Activated T-cell treated with anti-CD3 and anti-CD28 coated beads for 4 hours (primary cell): ENCODE measurements around the gene MARCHF2.
"Not testable (repeated sequence)": the region's sequence is repeated elsewhere in the genome, so short reads cannot be mapped to it uniquely, and the experiment has no call there.

ENCODE experiments used
- DNase-seq: peaks from one replicate; pipeline ENCODE4 v3.0.0-alpha.2; 2020

The MARCHF2 gene, protein sequence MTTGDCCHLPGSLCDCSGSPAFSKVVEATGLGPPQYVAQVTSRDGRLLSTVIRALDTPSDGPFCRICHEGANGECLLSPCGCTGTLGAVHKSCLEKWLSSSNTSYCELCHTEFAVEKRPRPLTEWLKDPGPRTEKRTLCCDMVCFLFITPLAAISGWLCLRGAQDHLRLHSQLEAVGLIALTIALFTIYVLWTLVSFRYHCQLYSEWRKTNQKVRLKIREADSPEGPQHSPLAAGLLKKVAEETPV

GRCh38 chr19:8412783-8413628 is at the start of gene MARCHF2:
TSS of gene MARCHF2 (plus strand) at chr19:8413305. CDS start at chr19:8421841, 8,536 bp downstream.
- DNase-seq = peak; percentile 95

DNA sequence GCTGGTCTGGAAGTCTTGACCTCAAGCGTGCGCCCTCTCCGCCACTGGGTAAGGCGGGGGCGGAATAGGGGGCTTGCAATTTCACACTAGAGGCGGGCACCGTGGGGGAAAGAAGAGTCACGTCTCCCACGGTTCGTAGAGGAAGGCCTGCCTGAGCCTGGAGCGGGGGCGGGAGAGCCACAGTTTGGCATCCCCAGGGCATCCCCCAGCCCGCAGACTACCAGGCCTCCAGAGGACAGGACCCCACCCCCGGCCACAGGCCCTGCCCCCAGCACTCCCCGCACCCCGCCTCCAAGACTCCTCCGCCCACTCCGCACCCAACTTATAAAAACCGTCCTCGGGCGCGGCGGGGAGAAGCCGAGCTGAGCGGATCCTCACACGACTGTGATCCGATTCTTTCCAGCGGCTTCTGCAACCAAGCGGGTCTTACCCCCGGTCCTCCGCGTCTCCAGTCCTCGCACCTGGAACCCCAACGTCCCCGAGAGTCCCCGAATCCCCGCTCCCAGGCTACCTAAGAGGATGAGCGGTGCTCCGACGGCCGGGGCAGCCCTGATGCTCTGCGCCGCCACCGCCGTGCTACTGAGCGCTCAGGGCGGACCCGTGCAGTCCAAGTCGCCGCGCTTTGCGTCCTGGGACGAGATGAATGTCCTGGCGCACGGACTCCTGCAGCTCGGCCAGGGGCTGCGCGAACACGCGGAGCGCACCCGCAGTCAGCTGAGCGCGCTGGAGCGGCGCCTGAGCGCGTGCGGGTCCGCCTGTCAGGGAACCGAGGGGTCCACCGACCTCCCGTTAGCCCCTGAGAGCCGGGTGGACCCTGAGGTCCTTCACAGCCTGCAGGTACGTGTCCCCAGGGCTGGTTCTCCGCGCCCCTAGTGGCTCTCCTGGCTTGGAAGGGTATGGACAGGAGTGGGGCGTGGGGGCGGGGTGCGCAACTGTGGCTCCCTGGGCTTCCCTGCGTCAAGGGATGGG is 49.0 kb upstream of the MARCHF2 start, which contains the start of gene ANGPTL4:
ANGPTL4 (plus strand) TSS at position 353 of the 969 bp plus-strand sequence; CDS start at position 520, 167 bp downstream.
- DNase-seq = peak; percentile 55

GRCh38 chr19:8366121-8366581 is 47.0 kb upstream of the MARCHF2 start:
- DNase-seq = no peak

DNA sequence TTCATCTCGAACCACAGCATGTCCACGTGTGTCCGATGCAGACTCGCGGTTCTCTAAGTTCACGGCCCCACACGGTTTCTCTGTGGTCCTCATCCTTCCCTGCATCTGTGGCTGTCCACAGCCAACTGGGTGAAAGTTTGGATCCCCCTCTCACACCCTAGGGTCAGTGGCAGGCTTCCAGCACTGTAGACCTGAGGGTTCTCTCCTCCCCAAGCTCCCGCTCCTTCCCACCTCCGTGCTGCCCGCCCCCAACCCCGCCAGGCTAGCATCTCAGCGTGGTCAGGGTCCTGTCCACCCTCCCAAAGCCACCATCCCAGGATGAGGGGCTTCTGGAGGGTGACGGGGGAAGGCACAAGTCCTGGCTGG is 46.2 kb upstream of the MARCHF2 start:
- DNase-seq = no peak

GRCh38 chr19:8367327-8368001 is 45.6 kb upstream of the MARCHF2 start:
- DNase-seq = no peak

- no peak for DNase-seq
Observed at GRCh38 chr19:8370176-8371010, 42.7 kb upstream of the MARCHF2 start.

- DNase-seq = no peak
Observed at GRCh38 chr19:8371011-8371804, 41.9 kb upstream of the MARCHF2 start.

GRCh38 chr19:8373867-8374813 is 39.0 kb upstream of the MARCHF2 start:
- no peak for DNase-seq

GRCh38 chr19:8375766-8376165 is 37.3 kb upstream of the MARCHF2 start:
- DNase-seq = not testable (repeated sequence)

DNA sequence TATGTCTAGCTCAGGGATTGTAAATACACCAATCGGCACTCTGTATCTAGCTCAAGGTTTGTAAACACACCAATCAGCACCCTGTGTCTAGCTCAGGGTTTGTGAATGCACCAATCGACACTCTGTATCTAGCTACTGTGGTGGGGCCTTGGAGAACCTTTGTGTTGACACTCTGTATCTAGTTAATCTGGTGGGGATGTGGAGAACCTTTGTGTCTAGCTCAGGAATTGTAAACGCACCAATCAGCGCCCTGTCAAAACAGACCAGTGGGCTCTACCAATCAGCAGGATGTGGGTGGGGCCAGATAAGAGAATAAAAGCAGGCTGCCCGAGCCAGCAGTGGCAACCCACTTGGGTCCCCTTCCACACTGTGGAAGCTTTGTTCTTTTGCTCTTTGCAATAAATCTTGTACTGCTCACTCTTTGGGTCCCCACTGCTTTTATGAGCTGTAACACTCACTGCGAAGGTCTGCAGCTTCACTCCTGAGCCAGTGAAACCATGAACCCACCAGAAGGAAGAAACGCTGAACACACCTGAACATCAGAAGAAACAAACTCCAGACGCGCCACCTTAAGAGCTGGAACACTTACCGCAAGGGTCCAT is 36.6 kb upstream of the MARCHF2 start:
- not testable (repeated sequence) for DNase-seq

DNA sequence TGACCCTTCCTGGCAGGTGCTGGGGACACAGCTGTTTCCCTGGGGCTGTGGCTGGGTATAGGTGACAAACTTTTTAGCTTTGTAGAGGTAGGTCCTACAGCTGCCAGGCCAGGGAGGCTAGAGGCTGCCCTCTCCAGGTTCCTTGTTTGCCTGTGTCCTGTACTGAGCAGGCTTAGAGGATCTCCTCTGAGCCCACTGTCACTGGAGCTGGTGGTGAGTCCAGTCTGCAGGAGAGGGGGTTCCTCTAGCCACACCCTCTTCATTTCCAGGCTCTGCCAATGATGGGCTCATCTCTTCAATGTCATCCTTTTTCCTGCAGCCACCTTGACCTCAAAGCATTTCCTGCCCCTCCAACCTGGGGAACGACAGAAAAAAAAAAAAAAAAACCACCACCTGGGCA is 35.5 kb upstream of the MARCHF2 start:
- no peak for DNase-seq

- DNase-seq = not testable (repeated sequence)
Observed at GRCh38 chr19:8379156-8379891, 33.8 kb upstream of the MARCHF2 start.

DNA sequence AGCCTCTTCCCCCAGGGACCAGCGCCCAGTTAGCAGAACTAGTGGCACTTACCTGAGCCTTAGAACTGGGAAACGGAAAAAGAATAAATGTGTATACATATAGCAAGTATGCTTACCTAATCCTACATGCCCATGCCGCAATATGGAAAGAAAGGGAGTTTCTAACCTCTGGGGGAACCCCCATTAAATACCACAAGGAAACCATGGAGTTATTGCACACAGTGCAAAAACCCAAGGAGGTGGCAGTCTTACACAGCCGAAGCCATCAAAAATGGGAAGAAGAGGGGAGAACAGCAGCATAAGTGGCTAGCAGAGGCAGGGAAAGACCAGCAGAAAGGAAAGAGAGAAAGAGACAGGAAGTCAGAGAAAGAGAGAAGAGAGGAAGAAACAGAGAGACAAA is 28.5 kb upstream of the MARCHF2 start:
- DNase-seq = not testable (repeated sequence)

DNA sequence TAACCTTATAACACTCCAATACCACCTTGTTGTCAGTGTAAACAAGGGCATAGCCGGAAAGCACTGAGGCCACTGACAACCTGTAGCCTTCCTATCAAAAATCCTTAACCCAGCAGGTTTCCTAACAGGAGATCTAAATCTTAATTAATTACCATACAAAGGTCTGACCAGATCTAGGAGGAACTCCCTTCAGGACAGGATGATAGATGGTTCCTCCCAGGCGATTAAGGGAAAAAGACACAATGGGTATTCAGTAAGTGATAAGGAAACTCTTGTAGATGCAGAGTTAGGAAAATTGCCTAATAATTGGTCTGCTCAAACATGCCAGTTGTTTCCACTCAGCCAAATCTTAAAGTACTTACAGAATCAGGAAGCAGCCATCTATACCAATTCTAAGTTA is 28.0 kb upstream of the MARCHF2 start:
- DNase-seq = not testable (repeated sequence)

DNA sequence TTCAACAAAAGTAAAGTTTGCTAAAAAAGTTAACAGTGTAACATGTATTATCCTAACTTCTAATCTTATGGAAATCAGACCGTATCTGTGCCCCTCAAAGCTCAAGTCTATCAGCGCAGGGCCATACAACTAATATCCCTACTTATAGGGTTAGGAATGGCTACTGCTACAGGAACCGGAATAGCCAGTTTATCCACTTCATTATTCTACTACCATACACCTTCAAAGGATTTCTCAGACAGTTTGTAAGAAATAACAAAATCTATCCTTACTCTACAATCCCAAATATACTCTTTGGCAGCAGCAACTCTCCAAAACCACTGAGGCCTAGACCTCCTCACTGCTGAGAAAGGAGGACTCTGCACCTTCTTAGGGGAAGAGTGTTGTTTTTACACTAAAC is 27.5 kb upstream of the MARCHF2 start:
- DNase-seq = not testable (repeated sequence)

DNA sequence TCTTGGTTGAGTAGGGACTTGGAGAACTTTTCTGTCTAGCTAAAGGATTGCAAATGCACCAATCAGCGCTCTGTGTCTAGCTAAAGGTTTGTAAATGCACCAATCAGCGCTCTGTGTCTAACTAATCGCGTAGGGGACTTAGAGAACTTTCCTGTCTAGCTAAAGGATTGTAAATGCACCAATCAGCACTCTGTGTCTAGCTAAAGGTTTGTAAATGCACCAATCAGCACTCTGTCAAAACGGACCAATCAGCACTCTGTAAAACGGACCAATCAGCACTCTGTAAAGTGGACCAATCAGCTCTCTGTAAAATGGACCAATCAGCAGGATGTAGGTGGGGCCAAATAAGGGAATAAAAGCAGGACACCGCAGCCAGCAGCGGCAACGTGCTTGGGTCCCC is 26.7 kb upstream of the MARCHF2 start:
- DNase-seq = not testable (repeated sequence)

- no peak for DNase-seq
Observed at GRCh38 chr19:8386990-8387389, 26.1 kb upstream of the MARCHF2 start.
